HG03045 (cell line): Measurements from ENCODE around the gene NDE1.
"Not testable (repeated sequence)": the region's sequence is repeated elsewhere in the genome, so short reads cannot be mapped to it uniquely, and the experiment has no call there.

Experiments used
- ATAC-seq: cut with Tn5 transposase; IDR thresholded peaks from one replicate; pipeline ENCODE4 v1.9.1; 2021; ENCODE audit warnings: mild to moderate bottlenecking, moderate library complexity; ENCODE audit not compliant: unreplicated experiment

Gene NDE1

GRCh38 chr16:15649727-15650018 is 372 bp upstream of the NDE1 start:
- ATAC-seq: no peak

- peak; percentile 28 for ATAC-seq
Measured at GRCh38 chr16:15650698-15651171, 690 bp downstream of the NDE1 start.

GRCh38 chr16:15652293-15653001 is 2.4 kb downstream of the NDE1 start:
- no peak for ATAC-seq

GRCh38 chr16:15653227-15653626 is 3.2 kb downstream of the NDE1 start:
- ATAC-seq: no peak

GRCh38 chr16:15654591-15654990 is 4.5 kb downstream of the NDE1 start:
- no peak for ATAC-seq

GRCh38 chr16:15655561-15655960 is 5.5 kb downstream of the NDE1 start:
- not testable (repeated sequence) for ATAC-seq

GRCh38 chr16:15658149-15658548 is 8.1 kb downstream of the NDE1 start:
- ATAC-seq: no peak

GRCh38 chr16:15658556-15658955 is 8.5 kb downstream of the NDE1 start:
- no peak for ATAC-seq

- ATAC-seq: no peak
Measured at GRCh38 chr16:15660203-15660601, 10.2 kb downstream of the NDE1 start.

GRCh38 chr16:15665107-15665506 is 15.1 kb downstream of the NDE1 start:
- no peak for ATAC-seq

GRCh38 chr16:15667091-15667742 is 17.2 kb downstream of the NDE1 start:
- no peak for ATAC-seq

- ATAC-seq: no peak
Measured at GRCh38 chr16:15671530-15672117, 21.6 kb downstream of the NDE1 start.

GRCh38 chr16:15672127-15672513 is 22.1 kb downstream of the NDE1 start:
- not testable (repeated sequence) for ATAC-seq

GRCh38 chr16:15672514-15673167 is 22.6 kb downstream of the NDE1 start:
- no peak for ATAC-seq

- ATAC-seq: no peak
Measured at GRCh38 chr16:15674571-15674970, 24.5 kb downstream of the NDE1 start.

- no peak for ATAC-seq
Measured at GRCh38 chr16:15676506-15676905, 26.5 kb downstream of the NDE1 start.

GRCh38 chr16:15677447-15677846 is 27.4 kb downstream of the NDE1 start:
- no peak for ATAC-seq

- no peak for ATAC-seq
Measured at GRCh38 chr16:15682105-15682570, 32.1 kb downstream of the NDE1 start.

- no peak for ATAC-seq
Measured at GRCh38 chr16:15686287-15686686, 36.2 kb downstream of the NDE1 start.

- ATAC-seq: no peak
Measured at GRCh38 chr16:15689290-15689689, 39.2 kb downstream of the NDE1 start.

- no peak for ATAC-seq
Measured at GRCh38 chr16:15690296-15690695, 40.3 kb downstream of the NDE1 start.

GRCh38 chr16:15691046-15691445 is 41.0 kb downstream of the NDE1 start:
- no peak for ATAC-seq
